Activated CD4-positive, alpha-beta T cell treated with anti-CD3 and anti-CD28 coated beads, Interleukin-2, amount 50 U/mL, for 48 hours (primary cell): Measurements from ENCODE around the gene CHRNA1.
"Not testable (repeated sequence)": the region's sequence is repeated elsewhere in the genome, so short reads cannot be mapped to it uniquely, and the experiment has no call there.

Experiments used
- DNase-seq, 2 experiments: peaks; one replicate each; pipeline ENCODE4 v3.0.0-alpha.2; 2020

The CHRNA1 gene

DNA sequence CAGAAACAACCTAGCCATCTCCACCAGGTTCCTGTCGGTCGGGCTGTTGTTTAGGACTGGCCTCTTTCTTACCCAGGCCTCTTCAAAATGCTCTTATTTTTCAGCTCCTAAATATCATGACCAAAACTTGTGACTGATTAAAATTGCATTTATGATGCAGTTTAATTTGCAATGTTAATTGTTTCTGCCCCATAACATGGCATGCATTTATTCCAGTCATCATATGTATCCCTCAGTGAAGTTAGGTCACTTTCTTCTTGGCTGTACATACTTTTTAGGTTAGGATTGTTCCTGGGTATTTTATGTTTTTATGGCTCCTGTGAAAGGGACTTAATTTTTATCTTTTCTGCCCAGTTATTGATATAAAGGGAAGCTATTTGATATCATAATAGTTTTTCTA, 50.6 kb downstream of the CHRNA1 start:
- DNase-seq = no peak

DNA sequence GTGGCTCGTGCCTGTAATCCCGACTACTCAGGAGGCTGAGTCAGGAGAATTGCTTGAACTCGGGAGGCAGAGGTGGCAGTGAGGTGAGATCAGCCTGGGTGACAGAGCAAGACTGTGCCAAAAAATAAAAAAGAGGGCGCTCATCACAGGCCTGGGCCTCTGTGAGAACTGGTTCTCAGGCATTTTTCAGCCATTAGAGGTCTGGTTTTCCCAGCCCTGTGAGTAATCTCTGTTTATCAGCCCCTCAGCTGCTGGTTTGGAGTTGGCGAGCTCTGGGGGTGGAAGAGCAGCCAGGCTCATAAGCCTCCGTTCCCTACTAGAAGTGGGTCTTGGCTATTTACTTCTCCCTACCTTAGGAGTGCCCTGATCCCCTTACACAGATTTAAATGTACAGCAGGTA, 53.1 kb downstream of the CHRNA1 start:
- no peak for DNase-seq

DNA sequence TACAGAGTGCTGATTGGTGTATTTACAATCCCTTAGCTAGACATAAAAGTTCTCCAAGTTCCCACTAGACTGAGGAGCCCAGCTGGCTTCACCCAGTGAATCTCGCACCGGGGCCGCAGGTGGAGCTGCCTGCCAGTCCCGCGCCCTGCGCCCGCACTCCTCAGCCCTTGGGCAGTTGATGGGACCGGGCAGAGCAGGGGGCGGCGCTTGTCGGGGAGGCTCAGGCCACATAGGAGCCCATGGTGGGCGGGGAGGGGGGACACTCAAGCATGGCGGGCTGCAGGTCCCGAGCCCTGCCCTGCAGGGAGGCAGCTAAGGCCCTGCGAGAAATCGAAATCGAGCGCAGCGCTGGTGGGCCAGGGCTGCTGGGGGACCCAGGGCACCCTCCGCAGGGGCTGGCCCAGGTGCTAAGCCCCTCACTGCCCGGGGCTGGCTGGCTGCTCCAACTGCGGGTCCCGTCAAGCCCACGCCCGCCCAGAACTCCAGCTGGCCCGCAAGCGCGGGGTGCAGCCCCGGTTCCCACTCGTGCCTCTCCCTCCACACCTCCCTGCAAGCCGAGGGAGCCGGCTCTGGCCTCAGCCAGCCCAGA, 54.8 kb downstream of the CHRNA1 start:
- not testable (repeated sequence) for DNase-seq

DNA sequence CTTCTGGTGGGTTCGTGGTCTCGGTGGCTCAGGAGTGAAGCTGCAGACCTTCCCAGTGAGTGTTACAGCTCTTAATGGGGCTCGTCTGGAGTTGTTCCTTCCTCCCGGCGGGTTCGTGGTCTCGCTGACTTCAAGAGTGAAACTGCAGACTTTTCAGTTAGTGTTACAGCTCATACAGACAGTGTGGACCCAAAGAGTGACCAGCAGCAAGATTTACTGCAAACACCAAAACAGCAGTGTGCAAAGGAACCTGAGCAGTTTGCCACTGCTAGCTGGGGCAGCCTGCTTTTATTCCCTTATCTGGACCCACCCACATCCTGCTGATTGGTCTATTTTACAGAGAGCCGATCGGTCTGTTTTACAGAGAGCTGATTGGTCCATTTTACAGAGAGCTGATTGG, 55.6 kb downstream of the CHRNA1 start:
- DNase-seq = no peak

DNA sequence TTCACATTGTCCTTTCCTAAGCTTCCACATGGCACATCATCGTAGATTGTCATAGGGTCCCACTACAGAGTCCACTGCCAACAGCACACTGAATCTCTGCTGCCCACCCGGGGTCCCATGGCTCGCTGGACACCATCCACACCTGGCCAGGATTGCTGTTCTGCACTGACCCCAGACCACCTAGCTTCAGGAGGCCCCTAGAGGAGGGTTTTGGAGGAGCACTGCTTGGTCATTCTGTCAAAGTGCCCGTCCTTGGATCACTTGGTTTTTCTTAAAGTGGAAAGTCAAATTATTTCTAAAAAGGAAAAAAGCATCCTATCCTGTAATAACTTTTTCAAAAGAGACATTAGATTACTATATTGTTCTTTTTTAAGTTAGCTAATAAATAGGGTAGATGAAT, 59.0 kb downstream of the CHRNA1 start:
- no peak for DNase-seq

DNA sequence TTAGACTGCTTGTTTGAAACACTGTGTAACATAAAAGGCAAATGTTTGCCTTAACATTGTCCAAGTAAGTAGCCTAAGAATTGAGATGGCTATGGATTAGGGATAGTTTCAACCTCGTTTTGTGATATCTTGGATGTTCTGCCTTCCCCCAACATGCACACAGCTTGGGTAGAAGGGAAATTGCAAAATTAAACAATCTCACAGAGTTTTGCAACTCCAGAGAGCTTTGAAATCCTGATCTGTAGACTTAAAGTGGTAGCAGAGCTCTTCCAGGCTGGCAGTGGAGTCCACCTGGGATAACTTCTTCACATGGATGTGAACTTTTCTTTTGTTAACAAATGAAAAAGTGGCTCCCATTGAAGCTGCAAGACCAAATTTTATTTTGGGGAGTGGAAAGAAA, 59.6 kb downstream of the CHRNA1 start:
- no peak for DNase-seq

DNA sequence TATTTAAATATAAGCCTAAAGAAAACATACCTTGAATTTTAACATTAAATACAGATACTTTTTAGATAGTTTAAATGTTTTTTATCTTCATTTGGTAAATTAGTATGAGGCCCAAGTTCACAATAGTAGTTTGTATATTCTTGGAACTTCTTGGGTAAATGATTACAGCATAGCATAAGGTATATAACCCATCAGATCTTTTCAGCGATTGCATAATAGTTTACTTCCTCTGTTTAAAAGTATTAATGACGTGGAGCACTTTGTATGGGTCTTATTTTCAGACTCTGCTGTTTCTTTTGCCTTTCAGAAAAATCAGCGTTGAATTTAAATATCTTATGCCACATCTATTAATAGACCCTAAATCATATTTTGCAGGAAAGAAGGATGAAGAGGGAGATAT, 60.2 kb downstream of the CHRNA1 start:
- DNase-seq = no peak

DNA sequence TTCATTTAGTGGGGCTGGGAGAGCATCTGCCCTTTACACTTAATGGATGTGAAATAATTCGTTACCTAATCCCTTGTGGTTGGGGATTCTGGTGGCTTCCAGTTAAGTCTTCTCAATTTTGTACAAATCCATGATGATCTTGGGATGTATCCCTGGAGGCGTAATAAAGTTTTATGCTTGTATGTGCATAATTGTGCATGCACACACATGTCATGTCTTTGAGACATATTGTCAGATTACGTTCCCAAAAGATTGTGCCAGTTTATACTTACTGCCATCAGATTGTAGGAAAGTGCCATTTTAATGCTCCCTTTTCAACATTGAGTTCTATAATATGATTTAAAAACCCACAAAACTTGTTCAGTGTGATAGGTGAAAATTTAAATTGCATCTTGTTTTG, 60.8 kb downstream of the CHRNA1 start:
- DNase-seq = no peak

DNA sequence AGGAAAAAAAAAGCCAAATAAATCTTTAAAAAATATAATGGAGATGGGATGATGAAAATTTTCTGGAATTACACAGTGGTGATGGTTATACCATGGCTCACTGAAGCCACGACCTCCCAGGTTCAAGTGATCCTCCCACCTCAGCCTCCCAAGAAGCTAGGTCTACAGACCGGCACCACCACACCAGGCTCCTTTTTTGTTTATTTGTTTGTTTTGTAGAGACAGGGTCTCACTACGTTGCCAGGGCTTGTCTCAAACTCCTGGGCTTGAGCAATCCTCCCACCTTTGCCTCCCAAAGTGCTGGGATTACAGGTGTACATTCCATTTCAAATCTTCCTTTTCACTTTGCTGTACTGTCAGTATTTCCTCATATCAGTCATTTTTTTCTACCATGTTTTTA, 61.7 kb downstream of the CHRNA1 start:
- DNase-seq = no peak

DNA sequence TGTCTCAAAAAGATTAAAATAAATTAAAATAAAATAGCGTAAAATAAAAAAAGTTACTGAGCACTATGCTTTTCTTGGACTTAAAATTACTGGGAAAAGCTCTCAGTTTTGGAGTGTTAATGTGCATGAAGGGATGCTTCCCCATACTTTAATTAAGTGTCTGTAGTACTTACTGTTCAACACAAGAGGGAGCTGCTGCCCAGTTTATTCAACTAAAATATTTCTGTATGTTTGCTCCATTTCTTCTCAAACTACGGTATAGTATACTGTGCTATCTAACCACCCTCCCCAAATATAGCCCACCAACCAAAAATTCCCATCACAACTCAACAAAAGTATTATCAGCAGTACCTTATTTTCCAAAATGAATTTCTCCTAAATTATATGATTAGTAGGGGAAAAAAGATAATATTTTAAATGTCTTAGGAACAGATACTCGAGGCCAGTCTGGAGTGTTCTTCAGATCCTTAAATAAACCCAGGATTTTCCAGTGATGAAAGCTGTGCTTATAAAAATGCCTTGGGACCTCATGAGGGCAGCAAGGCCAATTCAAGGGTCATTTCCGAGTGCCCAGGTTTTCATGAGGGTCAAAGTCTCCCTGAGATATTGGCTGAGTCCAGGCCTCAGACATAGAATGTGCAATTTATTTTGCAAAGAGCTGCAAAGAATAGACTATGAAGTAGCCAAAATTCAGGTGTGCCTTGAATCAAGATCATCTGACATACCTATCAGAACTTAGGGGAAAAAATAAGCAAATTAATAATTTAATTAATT, 64.1 kb downstream of the CHRNA1 start:
- DNase-seq = no peak
